Measurements from ENCODE around the gene GRK5. TPM values are rescaled to one million over a fixed set of nuclear protein-coding genes. Genes with fewer than 3 reads are reported as not detected.

The GRK5 gene
- total RNA-seq, 1 experiment from 2014 or later = 4.5 TPM

DNA sequence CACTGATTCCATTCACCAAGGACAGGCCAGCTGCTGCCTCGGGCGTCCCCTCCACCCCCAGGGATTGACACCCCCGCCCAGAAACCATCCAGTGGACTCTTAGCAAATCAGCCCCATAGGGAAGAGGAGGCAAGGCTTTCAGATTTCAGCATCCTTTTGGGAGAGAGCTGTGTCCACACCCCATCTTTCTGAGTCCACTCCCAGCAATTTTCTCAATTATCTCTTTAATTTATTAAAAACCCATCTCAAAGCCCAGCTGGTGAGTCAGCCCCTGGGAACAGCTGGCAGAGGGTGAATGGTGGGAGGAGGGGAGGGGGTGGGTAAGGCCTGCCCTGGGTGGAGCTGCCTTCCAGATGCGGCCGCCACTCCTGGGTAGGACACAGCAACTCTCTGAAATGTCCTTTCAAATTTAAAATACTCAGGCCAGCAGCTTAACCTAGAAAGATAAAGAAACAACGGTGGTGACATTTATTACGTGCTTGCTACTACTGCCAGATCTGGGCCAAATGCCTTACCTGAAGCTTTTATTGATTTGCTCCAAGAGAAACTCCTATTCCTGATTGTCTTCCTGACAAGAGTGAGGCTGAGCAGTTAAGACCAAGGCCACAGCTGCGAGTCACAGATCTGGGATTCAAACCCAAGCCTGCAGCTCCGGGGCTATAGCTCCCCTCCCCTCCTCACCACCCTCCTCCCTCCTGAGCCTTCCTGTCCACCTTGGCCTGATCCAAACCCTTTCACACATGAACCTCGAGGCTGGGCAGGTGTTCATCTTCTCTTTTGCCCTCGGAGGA, 214.7 kb downstream of the GRK5 start:
- no peaks in the 10 kb centered on the region for H3F3A ChIP-seq (ENCODE audit: low read length, unreplicated experiment)
- ChIA-PET POLR2A (ENCODE audit: unreplicated experiment) (no interaction called here), CTCF (interaction anchor here (1.1 kb wide), 1 partner anchor 223 kb away, joined by 3 read pairs; no protein-coding TSS in a partner anchor)
- no peaks in the 10 kb centered on the region for H3K9me3 ChIP-seq (ENCODE audit: low read length)
- H3K9ac ChIP-seq (ENCODE audit: low read length) = no peak overlapping the region
- ATAC-seq (no peak), DNase-seq (no peak)
- no peaks in the 10 kb centered on the region for H3K4me1 ChIP-seq (ENCODE audit: insufficient read depth, low read length)
- no peak overlapping the region for H3K27ac ChIP-seq (ENCODE audit: low read length)
- no peaks in the 10 kb centered on the region for H3K27me3 ChIP-seq (ENCODE audit: low read length)
- TF ChIP-seq EZH2 (IDR thresholded peaks at IDR 0.05; ENCODE audit: low read length, unreplicated experiment) = no peak
- TF ChIP-seq, protein P1, sequence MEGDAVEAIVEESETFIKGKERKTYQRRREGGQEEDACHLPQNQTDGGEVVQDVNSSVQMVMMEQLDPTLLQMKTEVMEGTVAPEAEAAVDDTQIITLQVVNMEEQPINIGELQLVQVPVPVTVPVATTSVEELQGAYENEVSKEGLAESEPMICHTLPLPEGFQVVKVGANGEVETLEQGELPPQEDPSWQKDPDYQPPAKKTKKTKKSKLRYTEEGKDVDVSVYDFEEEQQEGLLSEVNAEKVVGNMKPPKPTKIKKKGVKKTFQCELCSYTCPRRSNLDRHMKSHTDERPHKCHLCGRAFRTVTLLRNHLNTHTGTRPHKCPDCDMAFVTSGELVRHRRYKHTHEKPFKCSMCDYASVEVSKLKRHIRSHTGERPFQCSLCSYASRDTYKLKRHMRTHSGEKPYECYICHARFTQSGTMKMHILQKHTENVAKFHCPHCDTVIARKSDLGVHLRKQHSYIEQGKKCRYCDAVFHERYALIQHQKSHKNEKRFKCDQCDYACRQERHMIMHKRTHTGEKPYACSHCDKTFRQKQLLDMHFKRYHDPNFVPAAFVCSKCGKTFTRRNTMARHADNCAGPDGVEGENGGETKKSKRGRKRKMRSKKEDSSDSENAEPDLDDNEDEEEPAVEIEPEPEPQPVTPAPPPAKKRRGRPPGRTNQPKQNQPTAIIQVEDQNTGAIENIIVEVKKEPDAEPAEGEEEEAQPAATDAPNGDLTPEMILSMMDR (conservative IDR thresholded peaks at IDR 0.05; ENCODE audit: low read depth, low read length) = no peak
- TF ChIP-seq EZH2phosphoT487 (IDR thresholded peaks at IDR 0.05; ENCODE audit: borderline replicate concordance, low read length) = no peak
- no peaks in the 10 kb centered on the region for H3K36me3 ChIP-seq (ENCODE audit: low read depth, low read length)
- H2AFZ ChIP-seq (ENCODE audit: low read length) = no peak overlapping the region
- BruUV-seq (replicated peaks) = no TSS peak
- no peaks in the 10 kb centered on the region for H4K20me1 ChIP-seq (ENCODE audit: low read length)
- H3K9me2 ChIP-seq (replicated peaks; ENCODE audit: low read length) = no peaks in the 10 kb centered on the region
- intact Hi-C loops (cut with micrococcal nuclease) = no loop called here
- H3K4me3 ChIP-seq (ENCODE audit: low read length) = no peak overlapping the region
- no peaks in the 10 kb centered on the region for H3K79me2 ChIP-seq (ENCODE audit: low read length)
- H3K4me2 ChIP-seq (ENCODE audit: low read length) = no peak overlapping the region

DNA sequence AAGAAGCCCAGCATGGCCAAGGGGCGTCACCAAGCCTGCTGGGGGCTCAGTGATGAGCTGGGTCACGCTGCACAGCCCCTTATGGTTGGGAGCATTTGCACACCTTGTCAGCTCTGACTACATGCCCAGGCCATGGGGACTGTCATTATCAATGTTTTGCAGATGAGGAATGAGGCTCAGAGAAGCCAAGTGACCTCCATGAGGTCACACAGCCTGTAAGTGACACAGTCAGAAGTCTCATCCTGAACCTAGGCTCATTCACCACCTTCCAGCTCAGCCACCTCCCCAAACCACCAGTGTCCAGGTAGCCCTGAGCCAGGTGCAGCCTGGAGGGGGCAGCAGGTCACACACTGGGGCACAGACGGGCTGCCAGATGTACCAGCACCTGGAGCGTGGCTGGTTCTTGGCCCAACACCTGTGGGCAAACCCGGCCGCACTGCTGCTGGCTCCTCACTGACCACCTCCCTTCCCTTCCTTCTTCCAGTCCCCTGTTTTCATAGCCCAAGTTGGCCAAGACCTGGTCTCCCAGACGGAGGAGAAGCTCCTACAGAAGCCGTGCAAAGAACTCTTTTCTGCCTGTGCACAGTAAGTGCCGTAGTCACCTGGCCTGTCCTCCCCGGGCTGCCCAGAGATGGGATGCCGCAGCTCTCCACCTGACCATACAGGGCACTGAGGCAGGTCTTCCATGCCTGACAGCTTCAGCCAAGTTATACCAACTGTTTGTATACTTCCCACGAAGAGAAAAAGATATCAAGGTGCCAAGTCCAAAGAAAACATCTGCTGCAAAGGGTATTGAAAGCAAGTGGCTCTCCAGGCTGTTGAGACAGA, 215.5 kb downstream of the GRK5 start:
- BruUV-seq (replicated peaks) = no TSS peak
- Histone ChIP-seq H3K36me3 (ENCODE audit: low read depth, low read length) (no peaks in the 10 kb centered on the region), H3K4me3 (ENCODE audit: low read length) (no peak overlapping the region), H3F3A (ENCODE audit: low read length, unreplicated experiment) (no peaks in the 10 kb centered on the region), H4K20me1 (ENCODE audit: low read length) (no peaks in the 10 kb centered on the region), H3K79me2 (ENCODE audit: low read length) (no peaks in the 10 kb centered on the region), H3K4me2 (ENCODE audit: low read length) (no peak overlapping the region), H3K9ac (ENCODE audit: low read length) (no peak overlapping the region), H3K9me3 (ENCODE audit: low read length) (no peaks in the 10 kb centered on the region), H3K9me2 (replicated peaks; ENCODE audit: low read length) (no peaks in the 10 kb centered on the region), H3K4me1 (ENCODE audit: insufficient read depth, low read length) (no peaks in the 10 kb centered on the region), H3K27ac (ENCODE audit: low read length) (no peak overlapping the region), H3K27me3 (ENCODE audit: low read length) (no peaks in the 10 kb centered on the region), H2AFZ (ENCODE audit: low read length) (no peak overlapping the region)
- TF ChIP-seq, protein P1 (conservative IDR thresholded peaks at IDR 0.05; ENCODE audit: low read depth, low read length) = no peak
- TF ChIP-seq EZH2 (IDR thresholded peaks at IDR 0.05; ENCODE audit: low read length, unreplicated experiment) = no peak
- ChIA-PET CTCF (interaction anchor here (1.1 kb wide), 1 partner anchor 223 kb away, joined by 3 read pairs; no protein-coding TSS in a partner anchor), POLR2A (ENCODE audit: unreplicated experiment) (no interaction called here)
- ATAC-seq (no peak), DNase-seq (no peak)
- intact Hi-C loops (cut with micrococcal nuclease) = no loop called here
